ENCODE measurements around the gene NUDCD3. TPM values are rescaled to one million over a fixed set of nuclear protein-coding genes. Genes with fewer than 3 reads are reported as not detected.

The NUDCD3 gene
- total RNA-seq, 1 donor from 2014 or later = 114 TPM

DNA sequence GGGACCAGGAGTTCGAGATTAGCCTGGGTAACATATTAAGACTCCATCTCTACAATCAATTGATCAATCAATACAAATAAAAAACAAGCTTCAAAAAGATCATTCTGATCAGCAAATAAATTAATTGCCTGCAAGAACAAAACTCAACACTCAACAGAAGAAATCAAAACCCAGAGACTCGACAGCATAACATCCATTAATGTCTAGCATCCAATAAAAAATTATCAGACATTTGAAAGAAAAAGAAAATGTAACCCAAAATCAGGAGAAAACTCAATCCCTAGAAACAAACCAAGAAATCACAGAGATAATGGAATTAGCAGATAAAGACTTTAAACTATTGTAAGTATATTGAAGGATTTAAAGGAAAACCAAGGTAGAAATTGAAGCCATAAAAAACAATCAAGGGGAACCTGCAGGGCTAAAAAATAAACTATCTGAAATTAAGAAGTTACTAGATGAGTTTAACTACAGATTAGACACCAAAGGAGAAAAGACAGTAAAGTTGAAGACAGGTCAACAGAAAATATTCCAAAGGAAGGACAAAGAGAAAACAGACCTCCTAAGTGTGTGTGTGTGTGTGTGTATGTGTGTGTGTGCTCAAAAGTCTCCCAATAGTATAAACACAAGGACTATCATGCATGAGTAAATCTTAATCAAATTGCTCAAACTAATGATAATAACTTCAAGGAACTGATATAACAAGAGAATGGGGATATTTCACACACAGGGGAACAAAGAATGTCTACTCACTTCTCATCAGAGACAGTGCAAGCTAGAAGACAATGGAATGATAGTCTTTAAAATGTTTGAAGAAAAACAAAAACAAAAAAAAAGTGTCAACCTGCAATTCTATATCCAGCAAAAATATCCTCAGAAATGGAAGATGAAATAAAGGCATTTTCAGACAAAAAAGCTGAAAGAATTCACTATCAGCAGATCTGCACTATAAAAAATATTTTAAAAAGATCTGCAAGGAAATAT lies 7.7 kb downstream of the NUDCD3 start:
- no peak for DNase-seq (ENCODE audit: low read depth, low spot score)

GRCh38 chr7:44477938-44478337 lies 12.5 kb downstream of the NUDCD3 start:
- no peak for DNase-seq (ENCODE audit: low read depth, low spot score)

GRCh38 chr7:44477063-44477830 lies 13.2 kb downstream of the NUDCD3 start:
- DNase-seq (ENCODE audit: low read depth, low spot score) = peak; percentile 36

- no peak for DNase-seq (ENCODE audit: low read depth, low spot score)
These were observed 14.1 kb downstream of the NUDCD3 start for GRCh38 chr7:44476313-44476712.

- DNase-seq (ENCODE audit: low read depth, low spot score) = no peak
These were observed 17.2 kb downstream of the NUDCD3 start for GRCh38 chr7:44473295-44473694.

DNA sequence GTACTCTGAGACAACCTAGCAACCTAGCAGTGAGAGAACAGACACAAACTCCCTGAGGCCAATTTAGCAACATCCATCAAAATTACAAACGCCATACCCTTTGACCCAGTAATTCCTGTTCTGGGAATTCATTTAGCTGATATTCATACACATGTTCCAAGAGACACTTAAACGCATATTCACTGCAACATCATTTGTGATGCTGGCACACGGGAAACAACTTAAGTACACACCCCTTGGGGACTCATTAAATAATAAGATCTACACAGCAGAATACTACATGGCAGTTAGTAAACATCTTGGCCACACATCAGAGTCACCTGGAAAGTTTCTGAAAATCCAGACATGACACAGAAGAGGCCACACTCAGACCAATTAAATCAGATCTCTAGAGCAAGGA lies 17.6 kb downstream of the NUDCD3 start:
- DNase-seq (ENCODE audit: low read depth, low spot score) = no peak

GRCh38 chr7:44471850-44472249 lies 18.6 kb downstream of the NUDCD3 start:
- no peak for DNase-seq (ENCODE audit: low read depth, low spot score)

DNA sequence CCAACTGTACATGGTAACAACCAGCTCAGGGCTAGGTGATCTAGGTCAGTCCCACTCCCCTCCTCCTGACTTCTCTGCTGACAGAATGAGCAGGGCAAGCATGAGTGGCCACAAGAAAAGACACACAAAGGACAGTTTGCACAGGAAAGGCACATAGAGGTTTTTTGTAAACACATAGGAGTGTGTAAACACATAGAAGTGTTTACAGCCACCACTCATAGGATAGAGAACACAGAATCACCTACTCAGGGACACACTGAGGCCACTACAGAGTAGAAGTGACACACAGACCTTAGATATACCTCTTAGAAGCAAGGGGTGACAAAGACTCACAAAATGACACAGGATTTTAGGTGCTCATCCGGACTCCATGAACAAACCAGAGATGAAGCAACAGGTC lies 19.0 kb downstream of the NUDCD3 start:
- DNase-seq (ENCODE audit: low read depth, low spot score) = no peak

- no peak for DNase-seq (ENCODE audit: low read depth, low spot score)
These were observed 19.7 kb downstream of the NUDCD3 start for GRCh38 chr7:44470628-44471245.

DNA sequence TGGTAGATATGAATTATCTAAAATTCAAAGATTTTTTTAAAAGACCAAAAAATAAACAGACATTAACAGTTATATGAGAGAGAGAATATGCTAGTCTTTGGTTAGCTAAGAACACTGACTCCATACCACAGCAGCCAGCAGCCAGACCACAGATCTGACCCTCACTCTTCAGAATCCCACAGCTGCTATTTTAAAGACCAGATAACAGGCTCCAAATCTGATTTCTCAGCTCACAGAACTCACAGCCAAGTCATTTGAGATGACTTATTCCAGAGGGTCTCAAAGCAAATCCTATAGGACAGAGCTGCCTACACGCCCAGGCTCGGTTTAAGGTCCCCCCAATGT lies 20.4 kb downstream of the NUDCD3 start:
- no peak for DNase-seq (ENCODE audit: low read depth, low spot score)

DNA sequence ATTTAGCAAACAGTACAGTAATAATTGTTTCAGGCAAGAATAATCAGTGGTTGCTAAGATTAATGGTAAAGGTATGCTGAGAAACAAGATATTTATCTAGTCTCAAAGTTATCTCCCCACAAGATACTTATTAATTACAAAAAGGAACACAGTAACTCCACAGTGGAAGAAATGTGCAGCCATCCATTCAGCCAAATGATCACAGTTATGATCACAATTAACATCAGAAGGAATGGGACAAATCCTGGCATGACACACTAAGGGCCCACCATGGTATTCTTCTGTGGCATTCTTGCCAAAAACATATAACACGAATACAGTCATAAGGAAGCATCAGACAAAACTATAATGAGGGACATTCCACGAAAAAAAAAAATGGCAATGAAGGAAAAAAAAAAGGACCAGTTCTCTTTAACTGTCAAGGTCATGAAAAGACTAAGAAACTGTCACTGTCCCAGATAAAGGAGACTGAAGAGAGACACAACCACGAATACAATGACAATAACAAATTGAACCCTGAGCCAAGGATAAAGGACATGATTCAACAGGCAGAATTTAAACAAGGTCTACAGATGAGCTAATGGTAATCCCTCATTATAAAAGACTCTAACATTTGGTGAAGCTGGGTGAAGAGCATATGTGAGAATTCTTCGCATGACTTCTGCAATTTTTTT lies 20.9 kb downstream of the NUDCD3 start:
- no peak for DNase-seq (ENCODE audit: low read depth, low spot score)

DNA sequence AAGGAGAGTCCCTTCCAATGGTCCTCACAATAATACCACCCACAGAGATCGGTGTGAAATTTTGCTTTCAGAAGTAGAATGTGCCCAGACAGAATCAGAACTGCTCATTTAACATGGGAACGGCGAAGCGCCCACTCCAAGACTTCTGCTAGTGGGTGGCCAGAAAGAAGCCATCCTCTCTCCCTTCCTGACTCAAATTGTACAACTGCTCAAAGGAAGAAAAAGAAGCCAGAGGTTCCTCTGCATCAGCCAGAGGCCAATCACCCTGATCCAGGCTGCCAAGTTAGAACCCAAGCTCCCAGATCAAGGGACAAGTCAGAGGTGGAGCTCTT lies 23.3 kb downstream of the NUDCD3 start:
- DNase-seq (ENCODE audit: low read depth, low spot score) = no peak

DNA sequence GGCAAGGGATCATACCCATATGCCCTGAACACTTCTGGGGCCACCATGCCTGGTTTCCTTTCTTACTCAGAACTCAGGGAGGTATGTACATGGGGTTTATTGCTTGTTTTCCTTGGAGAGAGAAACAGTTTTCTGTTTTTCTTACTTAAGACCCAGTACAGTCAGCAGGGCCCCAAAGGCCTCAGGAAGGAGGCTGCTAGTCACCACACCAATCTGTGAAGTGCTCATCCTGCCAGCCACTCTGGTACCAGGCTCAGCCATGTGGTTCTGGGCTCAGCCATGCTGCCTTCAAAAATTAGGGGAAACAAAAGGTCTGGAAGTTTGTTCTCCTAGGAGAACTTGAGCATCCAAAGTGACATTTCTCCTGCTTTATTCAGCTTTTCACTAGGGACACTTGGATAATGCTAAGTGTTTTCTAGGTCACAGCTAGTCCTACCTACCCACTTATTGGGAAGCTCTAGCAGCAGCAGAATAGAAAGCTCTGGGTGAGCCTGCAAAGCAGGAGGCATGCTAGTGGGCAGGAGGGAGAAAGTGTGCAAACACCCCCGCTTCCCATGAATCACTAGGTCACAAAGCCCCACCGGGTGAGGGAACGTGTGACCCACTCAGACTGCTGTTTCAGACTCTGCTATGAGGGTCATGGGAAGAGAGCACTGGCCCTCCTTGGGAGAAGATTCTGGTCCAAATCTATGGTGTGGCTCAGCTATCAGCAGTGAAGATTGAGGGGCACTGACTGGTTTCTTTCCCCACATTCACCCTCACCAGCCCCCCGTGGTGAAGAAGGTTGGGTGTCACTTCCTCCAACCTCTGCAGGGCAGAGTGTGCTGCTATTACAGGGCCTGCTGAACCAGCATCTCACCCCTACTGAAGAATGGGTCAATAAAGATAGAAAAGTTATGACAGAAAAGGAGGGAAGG lies 23.9 kb downstream of the NUDCD3 start:
- no peak for DNase-seq (ENCODE audit: low read depth, low spot score)

DNA sequence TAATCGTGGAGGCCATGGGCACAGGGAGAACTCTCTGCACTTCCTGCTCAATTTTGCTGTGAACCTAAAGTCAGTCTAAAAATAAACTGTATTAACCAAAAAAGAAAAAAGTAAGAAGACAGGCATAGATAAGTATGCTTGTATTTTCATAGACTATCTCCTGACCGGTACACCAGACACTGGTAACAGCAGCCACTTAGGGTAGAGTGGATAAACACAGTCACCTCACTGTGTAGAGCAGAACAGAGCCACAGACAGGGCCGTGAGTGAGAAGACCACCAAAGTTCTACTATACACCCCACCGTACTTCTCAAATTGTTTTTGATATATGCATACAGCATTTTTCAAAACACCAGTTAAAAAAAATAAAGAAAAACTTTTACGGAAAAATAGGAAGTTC lies 25.0 kb downstream of the NUDCD3 start:
- DNase-seq (ENCODE audit: low read depth, low spot score) = no peak

- no peak for DNase-seq (ENCODE audit: low read depth, low spot score)
These were observed 27.2 kb downstream of the NUDCD3 start for GRCh38 chr7:44463169-44463808.

GRCh38 chr7:44461387-44461786 lies 29.1 kb downstream of the NUDCD3 start:
- no peak for DNase-seq (ENCODE audit: low read depth, low spot score)

GRCh38 chr7:44460325-44460724 lies 30.1 kb downstream of the NUDCD3 start:
- no peak for DNase-seq (ENCODE audit: low read depth, low spot score)

DNA sequence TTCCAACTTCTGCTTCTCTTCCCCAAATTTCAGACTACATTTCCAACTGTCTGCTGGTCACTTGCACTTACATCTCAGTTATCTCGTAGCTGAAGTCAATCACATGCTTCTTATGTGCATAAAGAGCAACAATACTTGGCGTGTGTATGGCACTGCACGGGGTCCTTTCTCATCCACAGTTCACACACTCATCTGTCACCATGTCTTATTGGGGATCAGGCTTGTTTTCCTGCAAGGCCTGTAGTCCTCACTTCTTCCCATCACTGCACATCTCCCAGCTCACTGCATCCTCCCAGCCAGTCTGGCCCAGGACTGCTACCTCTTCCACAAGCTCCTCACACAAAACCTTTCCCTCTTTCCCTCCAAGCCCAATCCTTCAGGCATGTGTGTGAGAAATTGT lies 35.3 kb downstream of the NUDCD3 start:
- no peak for DNase-seq (ENCODE audit: low read depth, low spot score)

GRCh38 chr7:44454348-44454747 lies 36.1 kb downstream of the NUDCD3 start:
- DNase-seq (ENCODE audit: low read depth, low spot score) = no peak

DNA sequence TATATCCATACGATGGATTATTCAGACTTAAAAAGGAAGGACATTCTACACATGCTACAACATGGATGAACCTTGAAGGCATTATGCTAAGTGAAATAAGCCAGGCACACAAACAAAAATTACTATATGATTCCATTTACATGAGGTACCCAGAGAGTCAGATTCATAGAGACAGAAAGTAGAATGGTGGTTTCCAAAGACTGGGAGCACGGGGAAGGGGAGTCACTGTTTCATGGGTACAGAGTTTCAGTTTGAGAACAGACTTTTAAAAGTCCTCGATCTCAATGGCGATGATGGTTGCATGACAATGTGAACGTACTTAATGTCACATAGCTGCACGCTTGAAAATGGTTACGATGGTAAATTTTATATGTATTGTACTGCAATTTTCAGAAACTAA lies 39.3 kb downstream of the NUDCD3 start:
- no peak for DNase-seq (ENCODE audit: low read depth, low spot score)
